Choroid plexus epithelial cell (primary cell): ENCODE data around the gene PRSS1.

Experiments
- DNase-seq: peaks from one replicate; pipeline ENCODE4 v3.0.0-alpha.2; 2010; ENCODE audit warnings: low read depth
- H3K4me3 ChIP-seq: 2 replicates; pipeline ENCODE4 v1.5.1; 2011; ENCODE audit warnings: low read depth, mild to moderate bottlenecking, control low read depth, low read length, moderate library complexity
- CTCF ChIP-seq: conservative IDR thresholded peaks from 2 replicates; pipeline ENCODE4 v1.5.1; 2011; ENCODE audit warnings: low read depth, mild to moderate bottlenecking, control low read depth, inconsistent platforms, low read length, moderate library complexity

Gene PRSS1

DNA sequence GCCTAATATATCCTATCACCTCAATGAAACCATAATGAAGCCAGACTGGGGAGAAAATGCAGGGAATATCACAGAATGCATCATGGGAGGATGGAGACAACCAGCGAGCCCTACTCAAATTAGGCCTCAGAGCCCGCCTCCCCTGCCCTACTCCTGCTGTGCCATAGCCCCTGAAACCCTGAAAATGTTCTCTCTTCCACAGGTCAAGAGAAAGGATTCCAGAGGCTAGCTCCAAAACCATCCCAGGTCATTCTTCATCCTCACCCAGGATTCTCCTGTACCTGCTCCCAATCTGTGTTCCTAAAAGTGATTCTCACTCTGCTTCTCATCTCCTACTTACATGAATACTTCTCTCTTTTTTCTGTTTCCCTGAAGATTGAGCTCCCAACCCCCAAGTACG is 53.0 kb downstream of the PRSS1 start:
- no peak overlapping the region for H3K4me3 ChIP-seq
- no peak for TF ChIP-seq CTCF
- DNase-seq = no peak
